Measurements from ENCODE around the gene ACSS1.

Gene ACSS1

DNA sequence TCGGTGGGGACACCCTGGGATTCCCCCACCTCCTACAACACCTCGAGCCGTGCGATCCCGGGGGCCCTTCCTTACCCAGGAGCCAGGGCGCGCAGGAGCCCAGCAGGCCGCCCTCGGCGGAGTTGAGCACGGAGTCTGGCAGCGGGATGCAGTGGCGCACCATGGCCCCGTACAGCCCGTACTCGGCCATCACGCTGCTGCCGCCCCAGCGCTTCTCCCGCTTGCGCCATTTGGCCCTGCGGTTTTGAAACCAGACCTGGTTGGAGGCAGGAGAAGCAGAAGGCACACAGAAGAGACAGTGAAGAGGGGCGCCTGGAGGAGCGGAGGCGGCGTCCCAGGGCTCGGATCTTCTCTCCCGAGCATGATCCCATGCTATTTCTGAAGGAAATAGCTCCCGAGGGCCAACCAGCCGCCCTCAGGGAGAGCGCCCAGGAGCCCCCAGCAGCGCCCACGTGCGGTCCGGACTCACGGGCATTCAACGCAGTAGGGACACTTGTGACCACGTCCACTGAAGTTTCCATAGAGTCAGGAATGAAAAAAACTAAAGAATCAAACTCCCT lies 19.8 kb upstream of the ACSS1 start:
- no peak for DNase-seq

DNA sequence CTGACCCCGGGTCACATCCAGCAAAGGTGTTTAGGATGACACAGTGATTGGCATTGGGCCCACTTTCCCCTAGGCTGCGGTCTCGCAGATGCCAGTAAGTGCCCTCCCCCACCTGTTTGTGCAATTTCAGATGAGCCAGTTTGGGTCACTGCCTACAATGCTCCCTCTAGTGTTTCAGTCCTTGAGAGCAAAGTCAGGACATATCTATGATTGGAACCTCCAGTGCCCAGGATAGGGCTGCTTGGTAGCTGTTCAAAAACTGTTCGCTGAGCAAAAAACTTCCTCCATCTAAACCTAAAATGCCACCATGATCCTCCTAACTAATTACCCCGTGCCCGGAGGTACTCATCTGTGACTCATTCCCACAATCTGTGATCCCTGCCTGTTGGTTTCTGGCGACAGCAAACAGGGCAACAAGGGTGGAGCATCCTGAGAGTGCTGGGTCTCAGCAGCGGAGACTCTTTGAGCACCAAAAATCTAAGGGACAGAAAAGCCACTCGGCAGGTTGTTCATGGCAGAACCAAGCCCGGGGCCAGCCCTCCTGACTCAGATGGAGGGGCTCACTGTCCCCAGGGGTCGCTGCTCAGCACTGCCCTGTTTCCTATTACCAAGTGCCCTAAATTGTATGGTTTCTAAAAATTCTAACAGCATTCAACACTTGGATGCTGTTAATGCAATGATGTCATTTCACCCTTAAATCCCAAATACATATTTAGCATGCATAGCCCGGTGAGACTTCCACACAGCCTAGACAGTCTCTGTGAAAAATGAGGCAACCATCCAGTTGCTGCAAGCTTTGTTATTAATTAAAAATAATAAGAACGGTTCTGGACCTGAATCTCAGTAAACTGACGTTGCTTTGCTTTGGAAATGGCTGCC lies 19.0 kb upstream of the ACSS1 start:
- no peak for DNase-seq

DNA sequence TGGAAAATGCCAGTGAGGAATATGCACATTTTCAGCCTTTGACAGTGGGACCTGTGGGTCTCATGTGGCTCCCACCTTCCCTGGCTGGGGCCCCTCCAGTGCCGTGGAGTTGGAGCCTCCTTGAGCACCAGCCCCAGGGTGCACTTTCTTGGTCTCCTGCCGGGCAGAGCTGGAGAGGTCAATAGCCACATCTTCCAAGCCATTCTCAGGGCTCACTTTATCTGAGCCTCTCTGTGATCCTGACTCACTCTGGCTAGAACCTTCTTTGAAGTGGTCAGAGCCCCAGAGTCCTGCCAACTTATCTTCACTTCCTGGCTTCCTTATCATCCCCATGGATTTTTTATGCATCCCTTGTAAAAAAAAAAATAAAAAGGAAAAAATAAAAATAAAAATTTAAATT lies 18.3 kb upstream of the ACSS1 start:
- no peak for DNase-seq

DNA sequence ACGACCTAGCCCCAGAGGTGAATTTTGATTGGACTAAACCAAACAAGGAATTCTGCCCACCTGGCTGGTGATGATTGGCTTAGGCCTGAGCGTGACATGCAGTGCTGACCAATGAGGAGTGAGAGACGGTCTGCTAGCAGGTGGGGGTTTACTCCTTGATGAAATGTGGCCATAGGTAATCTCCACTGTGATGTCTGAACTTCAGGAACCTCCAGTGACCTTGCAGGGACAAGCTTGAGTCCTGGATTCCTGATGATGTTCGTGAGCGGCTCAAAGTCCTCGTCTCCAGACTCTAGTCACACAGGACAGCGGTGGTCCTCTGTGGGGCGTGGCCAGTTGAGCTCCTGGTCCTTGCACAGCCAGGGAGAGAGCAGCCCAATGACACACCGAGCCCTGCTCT lies 15.6 kb upstream of the ACSS1 start:
- no peak for DNase-seq

DNA sequence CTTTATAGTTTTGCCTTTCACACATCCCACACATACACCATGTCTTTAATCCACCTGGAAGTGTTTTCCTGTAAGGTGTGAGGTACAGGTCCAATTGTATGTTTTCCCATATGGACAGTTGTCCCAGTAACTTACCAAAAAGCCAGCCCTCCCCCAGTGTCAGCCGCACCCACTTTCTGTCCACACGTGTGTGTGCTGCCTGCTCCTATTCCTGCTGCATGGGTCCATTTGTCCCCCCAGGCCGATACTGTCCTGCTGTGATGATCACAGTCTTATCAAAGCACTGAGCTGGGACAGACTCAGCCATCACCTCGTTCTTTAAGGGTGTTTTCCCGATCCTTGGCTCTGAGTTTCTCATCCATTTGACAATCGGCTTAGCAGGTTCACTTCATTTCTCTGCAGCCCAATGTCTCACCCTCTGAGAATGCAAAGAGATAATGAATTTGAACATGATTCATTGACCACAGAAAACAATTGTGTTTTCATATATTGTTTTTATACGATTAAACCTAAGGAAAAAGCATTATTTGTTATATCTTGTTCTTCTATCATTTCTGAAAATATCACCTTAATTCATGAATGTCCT lies 14.4 kb upstream of the ACSS1 start:
- DNase-seq, result no peak

DNA sequence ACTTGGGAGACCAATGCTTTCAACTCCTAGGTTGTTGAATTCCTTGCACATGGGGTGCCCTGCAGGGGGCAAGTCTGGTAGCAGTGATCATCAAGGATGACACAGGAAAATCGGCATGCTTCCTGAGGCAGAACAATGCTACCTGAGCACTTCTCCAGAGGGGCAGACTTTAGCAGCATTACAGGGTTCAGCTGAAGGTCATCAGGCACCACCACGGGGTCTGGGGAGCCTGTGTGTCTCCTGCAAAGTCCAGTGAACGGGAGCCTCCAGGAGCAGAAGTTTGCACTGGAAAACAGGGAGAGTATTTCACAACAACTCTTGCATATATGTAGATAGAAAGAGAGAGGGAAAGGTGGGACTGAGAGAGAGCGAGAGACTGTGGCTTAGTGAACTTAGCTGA lies 13.8 kb upstream of the ACSS1 start:
- no peak for DNase-seq

DNA sequence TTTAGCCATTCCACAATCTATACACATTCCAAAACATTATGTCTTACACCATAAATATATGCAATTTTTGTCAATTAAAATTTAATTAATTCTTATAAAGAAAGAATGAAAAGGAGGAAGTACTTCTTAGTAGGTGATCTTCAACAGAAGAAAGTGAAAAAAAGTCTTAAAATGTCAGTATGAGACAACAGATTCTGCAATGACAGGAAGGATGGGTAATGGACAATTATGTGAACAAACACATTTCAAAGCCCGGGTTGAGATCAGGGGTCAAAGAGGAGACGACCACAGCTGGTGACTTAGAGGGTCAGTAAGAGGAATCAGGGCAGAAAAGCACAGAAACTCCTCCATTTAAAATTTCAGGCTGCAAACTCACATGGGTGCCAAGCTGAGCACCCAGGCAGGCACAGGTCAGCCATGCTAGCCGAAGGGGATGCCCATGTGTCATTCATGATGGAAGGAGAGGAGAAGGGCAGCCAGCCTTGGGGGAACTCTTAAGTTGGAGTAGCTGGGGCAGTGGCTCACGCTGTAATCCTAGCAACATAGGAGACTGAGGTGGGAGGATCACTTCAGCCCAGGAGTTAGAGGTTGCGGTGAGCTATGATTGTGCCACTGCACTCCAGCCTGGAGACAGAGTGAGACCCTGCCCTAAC lies 13.0 kb upstream of the ACSS1 start:
- DNase-seq, result no peak

DNA sequence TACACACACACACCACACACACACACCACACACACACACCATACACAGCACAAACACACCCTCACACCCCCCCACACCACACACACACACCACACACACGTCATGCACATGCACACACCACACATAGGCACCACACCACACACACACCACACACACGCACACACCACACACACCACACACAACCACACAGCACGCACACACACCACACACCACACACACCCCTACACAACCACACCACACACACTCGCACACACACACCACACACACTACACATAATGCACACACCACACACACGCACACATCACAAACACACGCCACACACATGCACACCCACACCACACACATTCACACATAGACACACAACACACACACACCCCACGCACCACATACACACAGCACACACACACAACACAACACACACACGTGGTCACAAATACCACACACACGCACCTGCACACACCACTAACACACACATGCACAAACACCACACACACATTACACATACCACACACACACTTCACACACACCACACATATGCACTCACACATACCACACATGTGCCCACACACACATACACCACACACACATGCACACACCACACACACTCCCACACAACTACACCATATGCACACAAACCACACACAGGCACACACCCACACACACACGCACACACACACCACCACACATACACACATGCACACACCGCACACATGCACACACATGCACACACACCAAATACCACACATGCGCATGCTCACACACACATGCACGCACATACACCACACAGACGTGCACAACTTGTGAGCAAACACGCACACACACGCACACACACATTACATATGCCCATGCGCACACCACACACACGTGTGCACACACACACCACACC lies 9.4 kb upstream of the ACSS1 start:
- DNase-seq, result no peak

DNA sequence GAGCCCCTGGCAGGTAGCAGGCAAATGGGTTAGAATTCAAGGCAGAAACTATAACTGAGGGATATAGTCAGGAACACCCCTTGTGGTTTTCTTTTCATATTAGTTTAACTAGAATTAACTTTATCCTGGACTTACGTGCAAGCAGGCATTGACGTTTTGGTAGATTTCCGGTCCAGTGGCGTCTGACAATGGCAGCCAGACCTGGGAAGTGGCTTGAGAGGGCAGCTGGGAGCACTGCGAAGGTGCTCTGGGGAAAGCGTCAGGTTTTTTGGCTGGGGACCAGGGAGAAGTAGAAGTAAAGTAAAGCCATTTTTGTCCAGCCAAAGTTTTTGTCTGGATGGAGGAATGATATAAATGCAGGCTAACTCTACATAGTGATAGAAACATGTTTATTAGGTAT lies 8.4 kb upstream of the ACSS1 start:
- no peak for DNase-seq

DNA sequence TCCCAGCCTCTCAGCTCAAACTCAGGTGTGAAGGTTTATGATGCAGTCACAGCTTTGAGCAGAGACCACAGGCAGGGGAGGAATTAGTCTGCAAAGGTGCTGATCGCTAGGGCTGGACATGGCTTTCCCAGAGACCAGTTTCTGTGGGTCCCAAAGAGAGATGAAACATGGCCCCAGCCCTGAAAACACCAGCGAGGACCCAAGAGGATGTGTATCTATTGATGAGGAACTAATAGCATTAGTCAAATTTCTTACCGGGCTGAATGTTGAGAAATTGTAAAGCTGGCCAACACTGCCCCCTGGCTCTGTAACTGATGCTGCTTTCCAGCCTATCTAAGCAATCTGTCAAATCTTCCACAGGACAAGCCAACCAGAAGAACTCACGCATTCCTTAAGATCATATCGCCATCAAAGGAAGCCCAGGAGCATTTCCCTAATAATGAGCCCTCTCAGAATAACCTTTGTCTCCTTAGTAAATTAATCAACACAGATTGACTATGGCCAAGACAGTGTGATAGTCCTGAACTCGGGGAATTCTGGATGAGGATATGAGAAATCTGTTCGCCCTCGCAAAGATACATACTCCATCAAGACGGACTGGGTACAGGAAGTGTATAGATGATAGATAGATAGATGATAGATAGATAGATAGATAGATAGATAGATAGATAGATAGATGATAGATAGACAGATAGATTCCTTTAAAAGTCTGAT lies 7.8 kb upstream of the ACSS1 start:
- DNase-seq, result peak; percentile 33

DNA sequence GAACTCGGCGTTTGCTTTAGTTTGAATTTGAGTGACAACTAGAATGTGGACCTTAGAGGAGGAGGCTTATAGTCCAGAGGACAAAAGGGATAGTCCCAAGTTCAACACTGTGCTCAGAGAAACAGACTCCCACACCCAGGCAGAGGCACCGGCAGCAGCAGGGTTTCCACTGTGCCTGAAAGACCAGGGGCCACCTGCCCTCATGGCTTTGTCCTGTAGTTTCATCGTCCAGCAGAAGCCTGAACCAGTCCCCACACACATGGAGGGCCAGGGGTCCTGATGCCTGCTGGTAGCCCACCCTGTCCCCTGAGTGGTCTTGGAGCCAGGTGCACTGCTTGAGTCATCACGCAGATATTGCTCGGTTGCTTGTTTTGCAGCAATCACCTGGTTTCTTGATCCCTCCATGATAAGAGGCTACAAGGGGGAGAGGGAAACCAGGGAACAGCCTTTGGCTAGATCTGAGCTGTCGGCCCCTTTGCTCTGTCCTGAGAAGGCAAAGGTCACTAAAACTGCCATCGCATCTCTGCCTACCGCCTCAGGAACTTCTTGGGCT lies 7.2 kb upstream of the ACSS1 start:
- no peak for DNase-seq

DNA sequence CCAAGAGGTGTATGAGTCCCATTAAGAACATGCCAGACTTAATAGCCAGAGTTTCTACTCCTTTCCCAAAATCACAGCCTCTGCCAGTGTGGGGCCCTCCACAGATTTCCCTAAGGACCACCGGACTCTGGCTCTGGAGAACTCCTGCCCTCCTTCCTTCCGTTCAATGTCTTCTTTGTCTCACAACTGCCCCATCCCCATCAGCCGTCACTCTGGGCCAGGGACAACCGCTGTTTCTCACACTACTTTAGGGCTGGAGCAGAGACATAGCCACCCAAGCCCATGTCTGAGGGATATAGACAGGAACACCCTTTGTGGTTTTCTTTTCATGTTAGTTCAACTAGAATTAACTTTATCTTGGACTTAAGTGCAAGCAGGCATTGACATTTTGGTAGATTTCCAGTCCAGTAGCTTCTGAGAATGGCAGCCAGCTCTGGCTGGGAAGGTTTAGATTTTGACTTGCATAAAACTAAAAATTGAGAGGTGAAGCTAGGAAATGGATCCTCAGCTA lies 6.7 kb upstream of the ACSS1 start:
- DNase-seq, result no peak

DNA sequence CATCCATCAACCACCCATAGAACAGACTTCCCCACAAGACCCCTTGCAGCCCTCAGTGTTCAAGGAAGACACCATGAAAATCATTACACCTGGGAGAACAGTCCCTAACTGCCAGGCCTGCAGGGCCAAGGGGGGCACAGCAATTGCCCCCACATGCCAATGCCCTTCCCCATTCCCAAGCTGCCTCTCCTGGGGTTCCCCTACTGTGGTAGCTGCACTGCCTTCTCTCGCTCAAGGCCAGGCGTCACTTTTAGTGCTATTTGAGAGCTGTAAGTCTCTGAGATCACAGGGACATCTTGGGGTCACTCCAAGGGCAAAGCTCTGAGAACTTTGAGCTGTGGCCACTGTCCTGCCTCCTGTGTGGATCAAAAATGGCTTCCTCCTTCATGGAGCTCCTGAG lies 6.0 kb upstream of the ACSS1 start:
- no peak for DNase-seq

DNA sequence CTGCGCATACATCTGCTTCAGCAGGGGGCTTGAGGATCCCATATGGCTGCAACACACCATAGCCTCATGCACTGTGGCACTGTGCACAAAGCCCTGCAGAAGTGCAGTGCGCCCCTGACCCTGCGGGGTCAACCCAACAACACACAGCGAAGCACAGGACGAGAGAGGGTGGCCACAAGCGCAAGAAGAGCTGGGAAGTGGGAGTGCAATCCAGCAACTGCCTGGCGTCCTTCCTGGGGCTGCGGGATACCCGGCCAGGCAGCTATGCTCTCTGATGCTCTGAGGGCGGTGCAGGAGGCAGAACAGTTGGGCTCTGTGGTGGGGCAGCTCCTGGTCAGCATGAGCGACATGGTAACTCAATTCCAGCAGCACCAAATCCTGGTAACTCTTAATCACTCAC lies 5.6 kb upstream of the ACSS1 start:
- DNase-seq, result no peak

DNA sequence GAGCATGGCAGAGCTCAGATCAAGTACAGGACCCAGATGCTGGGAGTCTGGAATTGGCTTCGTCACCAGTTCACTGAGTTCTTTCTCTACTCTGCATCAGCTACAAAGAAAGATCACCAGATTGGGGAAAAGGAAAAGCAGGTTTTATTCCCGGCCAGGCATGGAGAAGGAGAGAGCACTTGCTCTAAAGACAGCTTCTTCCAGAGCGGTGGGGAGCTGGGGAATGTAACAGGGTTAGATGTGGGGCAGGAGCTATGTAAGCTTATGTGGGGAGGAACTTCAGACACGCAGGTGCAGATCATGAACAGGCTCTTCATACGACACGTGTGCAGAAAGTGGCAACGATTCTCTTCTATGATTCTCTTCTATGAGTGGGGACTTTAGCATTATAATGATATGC lies 4.9 kb upstream of the ACSS1 start:
- no peak for DNase-seq

DNA sequence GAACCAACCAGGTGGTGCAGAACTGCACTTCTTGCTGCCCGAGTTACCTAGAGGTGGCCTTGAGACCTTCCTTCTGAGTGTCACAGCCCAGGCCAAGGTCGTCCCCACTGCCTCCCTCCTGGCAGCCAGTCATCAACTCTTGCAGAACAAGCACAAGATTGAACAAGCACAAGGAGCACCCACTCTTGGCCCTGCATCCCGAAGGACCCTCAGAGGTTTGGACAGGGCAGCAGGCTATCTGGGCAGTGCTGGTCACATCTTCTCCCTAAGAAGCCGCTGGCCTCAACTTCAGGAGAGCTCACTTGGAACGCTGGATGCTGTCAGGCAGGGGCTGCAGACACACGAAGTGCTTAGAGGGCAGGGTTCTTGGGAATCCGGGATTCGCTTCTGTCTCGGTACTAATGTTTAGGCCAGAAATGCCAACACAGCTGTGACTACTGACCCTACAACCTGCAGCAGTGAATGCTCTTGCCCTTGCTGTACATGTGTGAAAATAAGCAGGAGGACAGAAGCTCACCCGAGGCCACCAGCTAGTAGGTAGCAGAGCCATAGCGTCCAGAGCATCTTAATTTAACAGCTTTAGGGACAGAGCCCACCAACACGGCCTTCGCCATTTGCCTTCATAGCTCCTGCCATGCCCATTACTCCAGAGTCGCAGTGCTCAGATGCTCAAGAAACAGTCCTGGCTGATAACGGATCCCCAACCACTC lies 4.0 kb upstream of the ACSS1 start:
- no peak for DNase-seq

DNA sequence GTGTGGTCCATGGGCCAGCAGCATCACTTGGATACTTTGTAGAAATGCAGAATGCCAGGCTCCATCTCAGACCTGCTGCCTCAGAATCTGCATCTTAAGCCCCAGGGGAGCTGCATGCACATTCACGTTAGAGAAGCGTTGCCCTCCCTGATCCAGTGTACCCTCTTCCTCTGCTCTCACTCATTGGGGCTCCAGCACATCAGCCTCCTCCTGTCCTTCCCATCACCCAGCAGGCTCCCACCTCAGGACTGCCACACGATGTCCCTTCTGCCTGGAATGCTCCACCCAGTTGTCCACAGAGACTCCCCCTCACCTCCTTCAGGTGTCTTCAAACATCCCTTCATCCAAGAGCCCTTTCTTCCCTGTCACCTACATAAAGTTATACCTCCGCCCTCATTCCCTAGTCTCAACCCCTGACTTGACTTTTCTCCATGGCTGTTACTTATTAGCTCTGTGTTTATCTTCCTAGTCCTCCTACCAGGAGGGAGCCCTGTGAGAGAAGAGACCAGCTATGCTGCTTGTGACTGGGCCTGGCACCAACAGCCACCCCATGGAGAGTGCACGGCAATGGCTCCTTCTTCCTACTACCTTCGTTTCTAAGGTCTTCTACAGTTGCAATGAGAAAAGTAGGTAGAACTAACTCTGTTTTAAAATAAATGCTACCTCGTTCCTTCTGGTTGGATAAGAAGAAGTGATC lies 3.3 kb upstream of the ACSS1 start:
- no peak for DNase-seq

DNA sequence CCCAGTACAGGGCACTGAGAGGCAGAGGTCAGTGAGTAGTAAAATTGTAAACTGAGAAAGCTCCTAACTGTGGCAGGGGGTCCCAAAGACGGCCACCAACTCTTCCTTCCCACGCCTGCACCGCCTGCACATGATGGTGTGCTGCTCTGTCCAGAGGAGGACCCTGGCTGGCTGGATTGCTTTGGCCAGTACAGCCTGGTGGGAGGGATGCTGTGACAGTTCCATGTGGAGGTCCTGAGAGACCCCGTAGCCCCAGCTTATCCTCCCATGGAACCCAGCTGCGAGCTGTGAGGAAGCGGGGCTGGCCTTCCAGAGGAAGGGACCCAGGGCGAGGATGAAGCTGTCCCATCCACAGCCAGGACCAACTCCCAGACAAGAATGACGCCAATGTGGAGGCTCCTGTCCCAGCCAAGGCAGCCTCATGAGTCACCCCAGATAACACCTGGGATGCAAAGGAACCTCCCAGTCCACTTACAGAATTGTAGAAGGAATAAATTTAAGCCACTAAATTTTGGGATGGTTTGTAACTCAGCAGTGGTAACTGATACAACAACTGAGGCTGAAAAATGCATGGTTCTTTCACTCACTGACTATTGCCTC lies 2.0 kb upstream of the ACSS1 start:
- DNase-seq, result no peak

DNA sequence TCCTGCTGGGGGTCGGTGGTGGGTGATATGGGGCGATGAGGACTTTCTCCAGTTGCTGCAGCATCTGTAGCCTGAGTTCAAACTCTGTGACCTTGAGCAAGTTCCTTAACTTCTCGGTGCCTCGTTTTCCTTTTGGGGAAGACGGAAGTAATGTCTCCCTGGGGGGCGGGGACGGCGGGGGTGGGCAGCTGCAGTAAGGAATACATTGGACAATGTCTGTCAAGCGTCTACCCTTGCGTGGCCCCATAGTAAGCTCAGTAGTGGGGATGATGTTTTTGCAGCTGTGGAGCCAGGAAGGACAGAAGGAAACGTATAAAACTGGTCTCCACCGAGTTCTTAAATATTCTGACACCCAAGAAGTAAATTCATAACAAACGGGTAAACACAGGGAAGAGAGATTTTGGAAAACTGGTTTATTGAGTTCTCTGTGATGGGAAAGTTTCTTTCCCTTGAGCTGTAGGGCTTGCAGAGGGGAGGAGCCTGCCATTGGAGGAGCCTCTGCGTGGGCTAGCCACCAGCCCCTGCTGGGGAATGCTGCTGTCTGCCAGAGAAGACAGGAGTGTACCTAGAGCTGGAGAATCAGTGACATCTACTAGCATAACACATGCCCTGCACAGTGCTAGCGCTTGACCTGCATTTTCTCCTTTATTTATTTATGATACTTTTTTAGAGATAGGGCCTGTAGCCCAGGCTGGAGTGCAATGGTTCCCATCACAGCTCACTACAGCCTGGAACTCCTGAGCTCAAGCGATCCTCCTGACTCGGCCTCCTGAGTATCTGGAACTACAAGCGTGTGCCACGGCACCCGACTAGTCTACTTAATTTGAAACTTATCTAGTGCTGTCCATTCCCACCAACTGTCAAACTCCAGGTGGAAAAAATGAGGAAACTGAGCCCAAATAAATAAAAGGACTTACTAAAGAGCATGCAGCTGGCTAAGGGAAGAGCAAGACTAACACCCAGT lies 1.2 kb upstream of the ACSS1 start:
- DNase-seq, result no peak
